Large intestine (tissue), 3 donors: Measurements from ENCODE around the gene CASKIN1. TPM values are rescaled to one million over a fixed set of nuclear protein-coding genes. Genes with fewer than 3 reads are reported as not detected.

Experiments used
- DNase-seq, 2 donors: peaks; one replicate each; pipeline versions ENCODE4 v3.0.0 to v3.0.0-alpha.2; 2013
- H3K27ac ChIP-seq: one replicate; pipeline ENCODE4 v1.5.1; 2013; ENCODE audit warnings: low read length
- H3K27me3 ChIP-seq: 2 replicates; pipeline ENCODE4 v1.6.1; 2013; ENCODE audit warnings: low read length; ENCODE audit not compliant: control insufficient read depth, insufficient read depth
- H3K36me3 ChIP-seq: 2 replicates; pipeline ENCODE4 v1.6.1; 2013; ENCODE audit warnings: low read length; ENCODE audit not compliant: control insufficient read depth, insufficient read depth
- H3K4me1 ChIP-seq: one replicate; pipeline ENCODE4 v1.6.1; 2013; ENCODE audit warnings: low read length; ENCODE audit not compliant: control insufficient read depth, insufficient read depth
- H3K4me3 ChIP-seq: one replicate; pipeline ENCODE4 v1.5.1; 2013; ENCODE audit warnings: low read length
- H3K9me3 ChIP-seq: one replicate; pipeline ENCODE4 v1.6.1; 2013; ENCODE audit warnings: mild to moderate bottlenecking, low read depth, low read length, moderate library complexity; ENCODE audit not compliant: control insufficient read depth
- WGBS: methylation state at CpG from one replicate; pipeline ENCODE4 v1.1.5; 2013; ENCODE audit warnings: low lambda C conversion rate; ENCODE audit not compliant: insufficient coverage; 5-methylcytosine and 5-hydroxymethylcytosine counted together
- polyA plus RNA-seq: library from polyadenylated mRNA; unstranded; fragments of 120-200 nt; gene quantifications from one replicate; pipeline ENCODE4 v1.2.1, GENCODE V29; 2013

The CASKIN1 gene
- polyA plus RNA-seq, 1 donor: 0.96 TPM

DNA sequence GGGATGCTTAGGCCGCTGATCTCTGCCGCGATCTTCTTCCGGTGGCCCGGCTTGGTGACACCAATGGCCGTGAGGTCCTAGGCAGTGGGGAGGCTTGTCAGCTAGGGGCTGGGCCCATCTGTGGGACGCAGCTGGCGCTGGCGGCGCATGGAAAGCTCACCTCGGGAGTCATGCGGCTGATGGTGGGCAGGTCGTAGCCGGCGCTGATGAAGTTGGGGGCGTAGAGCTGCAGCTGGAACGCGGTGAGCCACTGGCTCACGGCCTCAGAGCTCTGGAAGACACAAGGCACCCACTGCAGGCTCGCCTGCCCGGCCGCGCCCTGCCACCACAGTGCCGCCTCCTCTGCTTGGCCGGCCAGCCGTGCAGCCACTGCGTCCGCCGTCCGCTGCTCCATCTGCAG lies 12.7 kb downstream of the CASKIN1 start:
- H3K27me3 ChIP-seq: no peaks in the 10 kb centered on the region
- no peaks in the 10 kb centered on the region for H3K9me3 ChIP-seq
- H3K4me3 ChIP-seq: no peak overlapping the region
- no peak for DNase-seq
- no peaks in the 10 kb centered on the region for H3K36me3 ChIP-seq
- WGBS: no CpG with 5 or more reads among the region's 30 CpGs
- H3K4me1 ChIP-seq: no peaks in the 10 kb centered on the region
- no peak overlapping the region for H3K27ac ChIP-seq

DNA sequence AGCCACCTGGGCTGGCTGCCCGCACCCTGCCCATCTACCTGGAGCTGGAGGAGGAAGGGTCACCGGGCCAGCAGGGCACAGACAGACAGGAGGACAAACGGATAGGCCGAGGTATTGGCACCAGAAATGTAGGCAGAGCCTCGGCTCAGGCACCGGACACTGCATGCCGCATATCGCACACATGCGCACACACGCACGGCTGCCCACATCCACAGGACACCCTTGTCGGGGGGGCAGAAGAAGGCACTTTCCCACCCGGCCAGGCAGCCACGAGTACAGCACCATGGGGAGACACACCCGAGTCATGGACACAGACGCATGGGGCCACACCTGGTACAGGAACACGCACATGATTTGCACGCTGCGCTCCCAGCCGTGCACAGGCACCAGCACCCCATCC lies 14.5 kb downstream of the CASKIN1 start:
- H3K36me3 ChIP-seq: peaks cover 8% of the 10 kb centered on the region

GRCh38 chr16:2180962-2181923 lies 15.2 kb downstream of the CASKIN1 start:
- no peak for DNase-seq
- no peaks in the 10 kb centered on the region for H3K27me3 ChIP-seq
- H3K4me3 ChIP-seq: no peak overlapping the region
- H3K4me1 ChIP-seq: no peaks in the 10 kb centered on the region
- peaks cover 5% of the 10 kb centered on the region for H3K9me3 ChIP-seq
- no CpG with 5 or more reads among the region's 46 CpGs for WGBS
- no peak overlapping the region for H3K27ac ChIP-seq
- H3K36me3 ChIP-seq: peaks cover 13% of the 10 kb centered on the region

More for the DNA sequence above, 14.5 kb downstream of the CASKIN1 start:
- WGBS: no CpG with 5 or more reads among the region's 20 CpGs
- no peaks in the 10 kb centered on the region for H3K4me1 ChIP-seq
- no peak for DNase-seq
- H3K27ac ChIP-seq: no peak overlapping the region
- no peaks in the 10 kb centered on the region for H3K27me3 ChIP-seq
- H3K9me3 ChIP-seq: peaks cover 5% of the 10 kb centered on the region
- H3K4me3 ChIP-seq: no peak overlapping the region

- H3K9me3 ChIP-seq: peaks cover 5% of the 10 kb centered on the region
- WGBS: no CpG with 5 or more reads among the region's 43 CpGs
- DNase-seq: no peak
- no peaks in the 10 kb centered on the region for H3K4me1 ChIP-seq
- peaks cover 21% of the 10 kb centered on the region for H3K36me3 ChIP-seq
- H3K27me3 ChIP-seq: no peaks in the 10 kb centered on the region
- H3K4me3 ChIP-seq: no peak overlapping the region
- H3K27ac ChIP-seq: no peak overlapping the region
Observed at GRCh38 chr16:2180461-2180860, 15.9 kb downstream of the CASKIN1 start.

- Histone ChIP-seq H3K9me3 (peaks cover 5% of the 10 kb centered on the region), H3K27ac (no peak overlapping the region), H3K36me3 (peaks cover 30% of the 10 kb centered on the region), H3K27me3 (no peaks in the 10 kb centered on the region), H3K4me1 (no peaks in the 10 kb centered on the region), H3K4me3 (no peak overlapping the region)
- no peak for DNase-seq
- no CpG with 5 or more reads among the region's 31 CpGs for WGBS
Observed at GRCh38 chr16:2179576-2179975, 16.8 kb downstream of the CASKIN1 start.

DNA sequence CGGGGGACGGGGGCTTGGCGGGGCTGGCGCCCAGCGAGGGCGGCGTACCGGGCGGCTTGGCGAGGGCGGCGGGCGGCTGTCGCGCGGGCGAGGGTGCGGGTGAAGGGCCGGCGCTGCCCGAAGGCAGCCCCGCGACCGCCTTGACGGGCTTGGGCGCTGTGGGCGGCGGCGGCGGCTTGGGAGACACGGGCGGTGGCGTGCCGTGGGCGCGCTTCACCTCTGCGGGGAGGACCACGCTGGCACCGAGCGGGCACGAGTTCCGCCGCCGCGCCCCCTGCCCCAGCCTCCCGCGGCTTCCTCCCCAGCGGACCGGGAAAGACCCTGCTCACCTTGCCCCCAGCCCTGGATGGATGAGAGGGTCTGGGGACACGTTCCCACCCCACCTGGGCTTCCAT lies 17.3 kb downstream of the CASKIN1 start:
- no peaks in the 10 kb centered on the region for H3K4me1 ChIP-seq
- no peaks in the 10 kb centered on the region for H3K27me3 ChIP-seq
- no CpG with 5 or more reads among the region's 50 CpGs for WGBS
- H3K36me3 ChIP-seq: peaks cover 35% of the 10 kb centered on the region
- no peak for DNase-seq
- no peak overlapping the region for H3K4me3 ChIP-seq
- H3K27ac ChIP-seq: no peak overlapping the region
- H3K9me3 ChIP-seq: peaks cover 5% of the 10 kb centered on the region

DNA sequence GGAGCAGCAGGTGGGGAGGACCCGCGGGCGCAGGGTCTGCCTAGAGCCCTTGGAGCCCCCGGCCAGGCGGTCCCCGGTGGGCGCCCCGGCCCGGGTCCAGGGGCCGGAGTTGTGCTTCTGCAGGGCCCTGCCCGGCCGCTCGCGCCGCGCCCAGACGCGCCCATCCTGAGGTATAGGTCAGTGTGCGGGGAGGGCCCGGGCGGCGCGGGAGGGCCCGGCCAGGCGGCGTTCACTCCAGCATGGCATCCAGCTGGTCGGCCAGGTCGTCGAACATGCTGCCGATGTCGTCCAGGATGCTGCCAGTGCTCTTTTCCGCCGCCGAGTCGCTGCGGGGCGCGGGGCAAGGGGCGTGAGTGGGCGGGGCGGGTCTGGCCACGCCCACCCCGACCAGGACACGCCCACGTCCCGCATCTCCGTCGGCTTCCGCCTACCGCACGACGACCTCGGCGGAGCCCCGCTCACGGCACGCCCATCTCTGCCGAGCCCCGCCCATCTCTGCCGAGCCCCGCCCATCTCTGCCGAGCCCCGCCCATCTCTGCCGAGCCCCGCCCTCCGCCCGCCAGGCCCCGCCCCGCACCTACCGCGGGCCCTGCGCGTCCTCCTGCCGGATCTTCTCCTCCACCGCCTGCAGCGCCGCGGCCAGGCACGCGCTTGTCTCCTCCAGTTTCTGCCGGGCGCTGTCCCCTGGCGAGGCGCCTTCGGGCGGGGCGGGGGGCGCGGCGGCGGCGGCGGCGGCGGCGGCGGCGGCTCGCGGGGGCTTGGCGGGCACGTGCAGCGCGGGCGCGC lies 17.9 kb downstream of the CASKIN1 start:
- no peak overlapping the region for H3K27ac ChIP-seq
- DNase-seq: no peak
- no peaks in the 10 kb centered on the region for H3K27me3 ChIP-seq
- peaks cover 39% of the 10 kb centered on the region for H3K36me3 ChIP-seq
- H3K9me3 ChIP-seq: peaks cover 5% of the 10 kb centered on the region
- H3K4me3 ChIP-seq: no peak overlapping the region
- no peaks in the 10 kb centered on the region for H3K4me1 ChIP-seq
- 0% methylated on average over 1 of the region's 106 CpGs for WGBS

DNA sequence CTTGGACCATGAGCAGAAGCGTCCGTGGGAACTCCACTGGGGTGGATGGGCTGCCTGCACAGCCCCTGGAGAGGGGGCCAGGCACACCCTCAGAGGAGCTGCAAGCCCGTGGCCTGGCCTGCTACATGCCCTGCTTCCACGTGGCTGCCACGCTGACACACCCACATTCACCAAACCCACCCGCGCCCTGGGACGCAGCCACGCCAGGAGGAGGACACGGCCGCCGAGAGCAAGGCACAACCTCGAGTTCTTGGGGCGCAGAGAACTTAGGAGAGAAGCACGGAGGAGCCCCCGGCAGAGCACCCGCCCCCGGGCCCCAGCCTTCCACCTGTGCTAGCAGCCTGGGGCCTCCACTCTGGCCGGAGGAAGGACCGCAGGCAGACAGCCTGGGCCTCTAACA lies 18.8 kb downstream of the CASKIN1 start:
- H3K27me3 ChIP-seq: no peaks in the 10 kb centered on the region
- no CpG with 5 or more reads among the region's 20 CpGs for WGBS
- no peaks in the 10 kb centered on the region for H3K4me1 ChIP-seq
- no peak for DNase-seq
- peaks cover 5% of the 10 kb centered on the region for H3K9me3 ChIP-seq
- no peak overlapping the region for H3K4me3 ChIP-seq
- H3K27ac ChIP-seq: no peak overlapping the region
- peaks cover 48% of the 10 kb centered on the region for H3K36me3 ChIP-seq

- H3K9me3 ChIP-seq: peaks cover 5% of the 10 kb centered on the region
- no peaks in the 10 kb centered on the region for H3K4me1 ChIP-seq
- peaks cover 51% of the 10 kb centered on the region for H3K36me3 ChIP-seq
- no peak overlapping the region for H3K27ac ChIP-seq
- 83% methylated on average over 2 of the region's 18 CpGs for WGBS
- H3K4me3 ChIP-seq: no peak overlapping the region
- DNase-seq: no peak
- no peaks in the 10 kb centered on the region for H3K27me3 ChIP-seq
Observed at GRCh38 chr16:2177101-2177500, 19.3 kb downstream of the CASKIN1 start.

- no peak overlapping the region for H3K4me3 ChIP-seq
- H3K27me3 ChIP-seq: no peaks in the 10 kb centered on the region
- H3K9me3 ChIP-seq: peaks cover 5% of the 10 kb centered on the region
- H3K27ac ChIP-seq: no peak overlapping the region
- WGBS: no CpG with 5 or more reads among the region's 23 CpGs
- peaks cover 60% of the 10 kb centered on the region for H3K36me3 ChIP-seq
- DNase-seq: no peak
- no peaks in the 10 kb centered on the region for H3K4me1 ChIP-seq
Observed at GRCh38 chr16:2176047-2176446, 20.4 kb downstream of the CASKIN1 start.
